Colonic mucosa (tissue), 4 donors: ENCODE results near the gene RALGAPB. TPM values are rescaled to one million over a fixed set of nuclear protein-coding genes. Genes with fewer than 3 reads are reported as not detected.

Experiments used
- DNase-seq: peaks from one replicate; pipeline ENCODE4 v3.0.0-alpha.2; 2020
- H3K27ac ChIP-seq: fragments of 200-600 bp; one replicate; pipeline ENCODE4 v1.8.0; 2021
- H3K27me3 ChIP-seq: fragments of 200-600 bp; one replicate; pipeline ENCODE4 v1.8.0; 2021
- H3K36me3 ChIP-seq: fragments of 200-600 bp; one replicate; pipeline ENCODE4 v1.8.0; 2021
- H3K4me1 ChIP-seq: fragments of 200-600 bp; one replicate; pipeline ENCODE4 v1.8.0; 2021; ENCODE audit warnings: mild to moderate bottlenecking
- H3K4me3 ChIP-seq: fragments of 200-600 bp; one replicate; pipeline ENCODE4 v1.8.0; 2021
- H3K9ac ChIP-seq, 2 donors: one replicate each; pipeline ENCODE4 v1.7.0; 2013; ENCODE audit warnings: control low read depth in 2 of 2, low read depth in 2 of 2, low read length in 2 of 2
- H3K9me3 ChIP-seq: fragments of 200-600 bp; one replicate; pipeline ENCODE4 v1.8.0; 2021
- CTCF ChIP-seq: fragments of 200-600 bp; IDR thresholded peaks from one replicate; pipeline ENCODE4 v1.8.0; 2022; ENCODE audit warnings: antibody characterized with exemption, mild to moderate bottlenecking
- intact Hi-C: fragments of 100-400 bp; cut with DNase I; formaldehyde crosslinking; loops from one replicate; pipeline ENCODE4 v1.14.1; 2022
- total RNA-seq, 2 donors: library from RNA; stranded (reverse); fragmentation: NEBNext Ultra II Directional in 1 of 2; extraction: Animal tissue kit (Norgen Biotek cat#: 25700) in 1 of 2; gene quantifications; one replicate each; pipeline ENCODE4 v1.2.1, GENCODE V29; 2021
- donor health status: healthy.
- donor health status: DM: no; HTN: no; CAD: no.
- donor health status: DM: no; HTN: no; CAD: no.

RALGAPB gene
- total RNA-seq, 2 donors from 2014 or later, result 30.5 to 33.7 TPM

GRCh38 chr20:38584099-38584763 is 111.6 kb downstream of the RALGAPB start:
- no peaks in the 10 kb centered on the region for H3K27me3 ChIP-seq
- H3K27ac ChIP-seq, result no peak overlapping the region
- no peak overlapping the region for H3K9ac ChIP-seq
- no peaks in the 10 kb centered on the region for H3K36me3 ChIP-seq
- H3K4me3 ChIP-seq, result no peak overlapping the region
- intact Hi-C loops, result no loop called here
- TF ChIP-seq CTCF, result no peak
- DNase-seq, result no peak
- H3K9me3 ChIP-seq, result no peaks in the 10 kb centered on the region
- no peaks in the 10 kb centered on the region for H3K4me1 ChIP-seq

- TF ChIP-seq CTCF, result no peak
- H3K27me3 ChIP-seq, result no peaks in the 10 kb centered on the region
- H3K36me3 ChIP-seq, result no peaks in the 10 kb centered on the region
- H3K27ac ChIP-seq, result no peak overlapping the region
- no peak overlapping the region for H3K4me3 ChIP-seq
- H3K9me3 ChIP-seq, result no peaks in the 10 kb centered on the region
- intact Hi-C loops, result no loop called here
- no peak overlapping the region for H3K9ac ChIP-seq
- no peak for DNase-seq
- no peaks in the 10 kb centered on the region for H3K4me1 ChIP-seq
Measured at GRCh38 chr20:38585404-38586180, 112.9 kb downstream of the RALGAPB start.

GRCh38 chr20:38586181-38586525 is 113.5 kb downstream of the RALGAPB start:
- H3K4me3 ChIP-seq, result no peak overlapping the region
- no peak for TF ChIP-seq CTCF
- H3K9me3 ChIP-seq, result no peaks in the 10 kb centered on the region
- no peak for DNase-seq
- H3K9ac ChIP-seq, result no peak overlapping the region
- H3K27ac ChIP-seq, result no peak overlapping the region
- H3K4me1 ChIP-seq, result no peaks in the 10 kb centered on the region
- intact Hi-C loops, result no loop called here
- H3K36me3 ChIP-seq, result no peaks in the 10 kb centered on the region
- no peaks in the 10 kb centered on the region for H3K27me3 ChIP-seq

GRCh38 chr20:38588303-38588702 is 115.7 kb downstream of the RALGAPB start:
- Histone ChIP-seq H3K27me3 (no peaks in the 10 kb centered on the region), H3K4me1 (no peaks in the 10 kb centered on the region), H3K4me3 (no peak overlapping the region), H3K9me3 (no peaks in the 10 kb centered on the region), H3K36me3 (no peaks in the 10 kb centered on the region), H3K9ac (no peak overlapping the region), H3K27ac (no peak overlapping the region)
- no peak for DNase-seq
- TF ChIP-seq CTCF, result no peak
- intact Hi-C loops, result no loop called here

GRCh38 chr20:38589351-38589750 is 116.7 kb downstream of the RALGAPB start:
- no peak for DNase-seq
- Histone ChIP-seq H3K36me3 (no peaks in the 10 kb centered on the region), H3K9ac (no peak overlapping the region), H3K4me3 (no peak overlapping the region), H3K27me3 (no peaks in the 10 kb centered on the region), H3K4me1 (no peaks in the 10 kb centered on the region), H3K27ac (no peak overlapping the region), H3K9me3 (no peaks in the 10 kb centered on the region)
- intact Hi-C loops, result no loop called here
- TF ChIP-seq CTCF, result no peak
